GM12874 (cell line): ENCODE measurements around the gene NEDD8.

Experiments
- CTCF ChIP-seq: IDR thresholded peaks from 2 replicates; pipeline ENCODE4 v1.5.1; 2011; ENCODE audit warnings: low read depth, mild to moderate bottlenecking, control low read depth, low read length, moderate library complexity; ENCODE audit not compliant: insufficient read depth

NEDD8 gene

DNA sequence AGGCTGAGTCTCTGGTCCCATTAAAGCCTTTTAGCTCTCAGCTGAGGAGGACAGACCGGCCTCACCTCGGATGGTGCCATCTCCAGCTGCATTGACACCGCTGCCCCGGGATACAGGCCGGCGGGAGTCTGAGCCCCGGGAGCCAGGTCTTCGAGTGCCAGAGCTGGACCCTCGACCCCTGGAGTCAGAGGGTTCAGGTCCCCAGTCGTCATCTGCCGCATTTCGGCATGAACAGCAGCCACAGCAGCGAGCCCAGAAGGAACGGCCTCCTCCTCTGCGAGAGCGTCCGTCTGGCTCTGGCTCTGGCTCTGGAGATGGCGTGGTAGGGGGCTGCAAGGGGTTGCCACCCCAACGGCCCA lies 29.8 kb upstream of the NEDD8 start:
- TF ChIP-seq CTCF: no peak

DNA sequence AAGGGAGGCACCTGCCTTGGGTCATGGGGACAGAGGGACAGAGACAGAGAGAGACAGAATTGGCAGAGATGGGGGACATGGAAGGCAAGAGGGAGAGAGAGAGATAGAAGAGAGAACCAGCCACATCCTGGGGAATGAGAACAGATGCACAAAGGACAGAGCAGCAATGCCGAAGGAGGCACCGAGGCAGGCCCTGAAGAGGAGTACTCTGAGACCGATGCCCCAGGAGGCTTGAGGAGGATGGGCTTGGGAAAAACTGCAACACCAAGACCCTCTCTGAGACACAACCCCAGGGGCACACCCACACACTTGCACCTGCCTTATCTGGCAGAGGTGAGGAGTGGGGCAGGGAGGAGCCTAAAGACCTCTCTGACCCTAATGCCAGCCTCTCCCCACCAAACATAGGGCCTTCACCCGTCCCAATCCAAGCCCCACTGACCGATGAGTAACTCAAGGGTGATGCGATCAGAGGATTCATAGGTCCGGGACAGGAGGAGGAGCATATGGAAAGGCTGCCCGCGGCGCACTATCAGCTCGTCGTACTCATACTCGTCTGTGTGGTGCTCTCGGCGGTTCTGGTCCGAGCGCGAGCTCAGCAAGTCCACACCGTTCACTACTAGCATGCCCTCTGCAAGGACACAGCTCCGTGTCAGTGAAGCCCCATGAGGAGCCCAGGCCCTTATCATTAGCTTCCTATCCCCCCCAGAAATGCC lies 29.2 kb upstream of the NEDD8 start:
- no peak for TF ChIP-seq CTCF

GRCh38 chr14:24260780-24261157 lies 28.6 kb upstream of the NEDD8 start:
- no peak for TF ChIP-seq CTCF

GRCh38 chr14:24260026-24260779 lies 28.0 kb upstream of the NEDD8 start:
- no peak for TF ChIP-seq CTCF

DNA sequence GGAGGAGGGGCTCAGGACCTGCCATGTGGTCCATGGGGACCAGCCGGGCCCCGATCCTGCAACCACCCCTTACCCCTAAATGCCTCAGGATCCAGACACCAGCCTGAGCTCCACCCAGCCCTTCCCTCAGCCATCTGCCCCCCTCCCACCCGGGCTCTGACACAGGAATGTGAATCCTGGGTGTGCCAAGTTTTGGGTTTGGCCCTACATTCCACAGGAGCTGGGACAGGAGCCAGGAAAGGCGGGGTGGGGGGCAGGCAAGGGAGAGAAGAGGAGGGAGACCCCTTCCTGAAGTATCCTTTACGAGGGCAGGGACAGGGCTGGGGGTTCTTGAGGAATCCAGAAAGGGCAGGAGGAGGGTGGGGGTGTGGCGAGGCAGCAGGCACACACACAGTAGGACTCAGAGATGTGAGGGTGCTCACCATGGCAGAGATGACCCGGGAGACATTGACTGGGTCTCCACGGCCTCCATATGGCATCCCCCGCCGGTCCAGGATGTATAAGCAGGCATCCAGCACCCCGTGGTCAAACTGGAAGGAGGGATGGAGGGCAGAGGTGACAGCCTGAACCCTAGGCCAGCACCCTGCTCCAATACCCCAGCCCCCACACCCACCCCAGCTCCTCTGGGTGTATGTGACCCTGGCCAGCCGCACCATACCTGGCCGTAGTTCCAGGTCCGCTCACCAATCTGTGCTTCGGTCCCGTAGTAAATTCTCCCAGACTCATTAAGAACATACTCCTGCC lies 27.3 kb upstream of the NEDD8 start:
- TF ChIP-seq CTCF: no peak

DNA sequence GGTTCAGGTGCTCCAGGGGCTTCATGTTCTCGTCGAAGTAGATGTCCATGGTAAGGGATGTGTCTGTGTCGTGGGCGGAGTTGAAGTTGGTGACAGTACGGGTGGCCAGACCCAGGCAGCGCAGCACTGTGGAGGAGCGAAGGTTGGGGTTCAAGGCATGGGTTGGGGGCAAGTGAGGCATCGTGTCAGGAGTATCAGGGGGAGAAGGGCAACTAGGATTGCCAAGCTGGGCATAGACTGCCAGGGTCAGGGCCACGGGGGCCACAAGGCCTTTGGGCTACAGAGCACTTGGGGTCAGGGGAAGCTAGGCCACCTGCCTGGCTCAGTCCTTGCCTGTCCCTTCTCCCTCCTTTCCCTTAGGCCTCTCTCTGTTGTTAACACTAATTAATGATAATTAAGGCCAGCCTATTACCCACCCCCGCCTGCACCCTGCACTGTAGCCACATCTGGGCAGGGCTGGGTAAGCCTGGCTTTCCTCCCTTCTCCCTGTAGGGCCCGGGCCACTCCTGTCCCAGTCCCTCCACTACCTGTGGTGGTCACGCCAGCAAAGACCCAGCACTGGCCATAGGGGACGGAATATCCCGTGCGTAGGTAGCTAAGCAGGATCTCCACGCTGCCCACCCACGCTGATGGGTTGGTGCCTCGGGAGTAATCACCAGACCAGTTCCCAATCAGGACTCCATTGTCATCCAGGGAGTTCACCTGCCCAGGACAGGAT lies 26.5 kb upstream of the NEDD8 start:
- TF ChIP-seq CTCF: no peak

- TF ChIP-seq CTCF: no peak
Observed at GRCh38 chr14:24258119-24258518, 26.0 kb upstream of the NEDD8 start.
